ENCODE data around the gene LMNA. TPM values are rescaled to one million over a fixed set of nuclear protein-coding genes. Genes with fewer than 3 reads are reported as not detected.

The LMNA gene
- total and polyA plus RNA-seq, 3 donors from 2014 or later: 162 to 219 (median 189) TPM

DNA sequence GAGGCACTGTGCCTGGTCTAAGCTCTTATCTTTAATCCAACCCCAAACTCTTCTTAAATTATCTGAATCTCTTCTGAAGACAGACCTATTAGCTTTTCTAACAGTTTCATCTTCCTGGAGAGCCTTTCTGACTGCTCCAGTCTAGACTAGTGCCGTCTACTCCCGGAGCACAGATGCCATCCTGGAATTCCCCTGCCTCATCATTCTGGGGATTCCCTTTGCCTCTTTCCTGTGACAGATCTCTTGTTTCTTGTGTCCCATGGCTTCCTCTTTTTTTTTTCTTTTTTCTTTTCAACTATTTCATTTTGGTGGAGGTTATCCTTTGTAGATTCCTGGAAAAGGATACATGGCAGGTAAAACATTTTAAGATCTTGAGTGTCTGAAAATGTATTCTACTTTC lies 50.6 kb downstream of the LMNA start:
- WGBS, 2 donors: 59 to 83% methylated on average over 2 of the region's 2 CpGs
- no peak for TF ChIP-seq POLR2A (IDR thresholded peaks at IDR 0.05)
- TF ChIP-seq, protein P1, sequence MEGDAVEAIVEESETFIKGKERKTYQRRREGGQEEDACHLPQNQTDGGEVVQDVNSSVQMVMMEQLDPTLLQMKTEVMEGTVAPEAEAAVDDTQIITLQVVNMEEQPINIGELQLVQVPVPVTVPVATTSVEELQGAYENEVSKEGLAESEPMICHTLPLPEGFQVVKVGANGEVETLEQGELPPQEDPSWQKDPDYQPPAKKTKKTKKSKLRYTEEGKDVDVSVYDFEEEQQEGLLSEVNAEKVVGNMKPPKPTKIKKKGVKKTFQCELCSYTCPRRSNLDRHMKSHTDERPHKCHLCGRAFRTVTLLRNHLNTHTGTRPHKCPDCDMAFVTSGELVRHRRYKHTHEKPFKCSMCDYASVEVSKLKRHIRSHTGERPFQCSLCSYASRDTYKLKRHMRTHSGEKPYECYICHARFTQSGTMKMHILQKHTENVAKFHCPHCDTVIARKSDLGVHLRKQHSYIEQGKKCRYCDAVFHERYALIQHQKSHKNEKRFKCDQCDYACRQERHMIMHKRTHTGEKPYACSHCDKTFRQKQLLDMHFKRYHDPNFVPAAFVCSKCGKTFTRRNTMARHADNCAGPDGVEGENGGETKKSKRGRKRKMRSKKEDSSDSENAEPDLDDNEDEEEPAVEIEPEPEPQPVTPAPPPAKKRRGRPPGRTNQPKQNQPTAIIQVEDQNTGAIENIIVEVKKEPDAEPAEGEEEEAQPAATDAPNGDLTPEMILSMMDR (IDR thresholded peaks at IDR 0.05): no peak
- H3K4me3 ChIP-seq: no peak overlapping the region
- H3K27me3 ChIP-seq: no peaks in the 10 kb centered on the region
- no peaks in the 10 kb centered on the region for H3K36me3 ChIP-seq (ENCODE audit: low read depth, missing control alignments)
- DNase-seq: no peak
- no peak overlapping the region for H3K27ac ChIP-seq
- intact Hi-C loops (cut with DNase I; ENCODE audit: low total_unique reads): no loop called here
- peaks cover 16% of the 10 kb centered on the region for H3K4me1 ChIP-seq
- no peaks in the 10 kb centered on the region for H3K9me3 ChIP-seq

DNA sequence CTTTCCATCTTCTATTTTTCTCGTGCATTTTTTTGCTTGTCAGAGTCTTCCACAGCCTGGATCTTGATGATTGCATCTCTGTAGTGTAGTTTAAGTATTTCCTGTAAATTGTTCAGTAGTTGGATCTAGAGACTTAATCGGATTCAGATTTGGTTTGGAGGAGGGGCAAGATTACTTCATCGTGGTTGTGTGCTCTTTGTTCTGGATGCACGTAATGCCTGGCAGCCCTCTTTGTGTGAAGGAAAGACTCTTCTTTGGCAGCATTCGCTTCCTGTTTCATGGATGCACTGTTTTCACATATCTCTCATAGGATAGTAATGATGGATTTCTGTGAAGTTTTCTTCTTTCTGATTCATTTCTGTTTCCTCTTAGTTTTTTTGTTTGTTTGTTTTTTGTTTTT lies 53.0 kb downstream of the LMNA start:
- TF ChIP-seq POLR2A (IDR thresholded peaks at IDR 0.05): no peak
- intact Hi-C loops (cut with DNase I; ENCODE audit: low total_unique reads): no loop called here
- no peaks in the 10 kb centered on the region for H3K36me3 ChIP-seq (ENCODE audit: low read depth, missing control alignments)
- H3K27me3 ChIP-seq: no peaks in the 10 kb centered on the region
- DNase-seq: no peak
- peaks cover 4% of the 10 kb centered on the region for H3K4me1 ChIP-seq
- H3K27ac ChIP-seq: no peak overlapping the region
- 83 to 87% methylated on average over 5 of the region's 5 CpGs for WGBS, 2 donors
- no peaks in the 10 kb centered on the region for H3K9me3 ChIP-seq
- H3K4me3 ChIP-seq: no peak overlapping the region

DNA sequence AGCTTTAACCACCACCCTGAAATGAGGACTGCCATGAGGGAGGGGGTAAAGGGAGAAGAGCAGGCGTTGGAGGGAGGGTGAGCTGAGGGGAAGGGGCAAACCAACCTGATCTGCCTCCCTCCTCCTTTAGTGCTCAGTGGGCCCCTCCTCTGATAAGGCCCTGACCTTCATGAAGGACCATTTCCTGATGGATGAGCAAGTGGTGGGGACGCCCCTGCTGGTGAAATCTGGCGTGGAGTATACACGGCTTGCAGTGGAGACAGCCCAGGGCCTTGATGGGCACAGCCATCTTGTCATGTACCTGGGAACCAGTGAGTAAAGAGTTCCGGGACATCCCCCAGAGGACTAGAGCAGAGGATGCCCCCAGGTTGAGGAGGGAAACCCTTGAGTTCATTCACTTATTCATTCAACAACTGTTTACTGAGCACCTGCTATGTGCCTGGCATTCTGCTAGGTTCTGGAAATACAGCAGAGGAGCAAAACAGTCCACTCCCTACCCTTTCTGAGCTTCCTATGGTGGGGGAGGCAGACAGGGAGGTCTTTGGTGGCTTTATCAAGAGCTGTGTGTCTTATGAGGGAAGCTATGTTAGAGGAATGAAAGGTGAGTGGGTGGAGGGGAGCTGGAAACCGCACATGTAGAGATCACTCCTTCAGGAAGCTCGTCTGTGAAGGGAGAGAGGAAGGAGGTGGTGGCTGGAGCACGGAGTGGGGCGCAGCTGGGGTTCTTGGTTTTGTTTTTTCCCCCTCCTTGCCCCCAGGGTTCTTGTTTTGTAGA lies 58.4 kb downstream of the LMNA start:
- intact Hi-C loops (cut with DNase I; ENCODE audit: low total_unique reads): no loop called here
- Histone ChIP-seq H3K27ac (no peak overlapping the region), H3K4me3 (no peak overlapping the region), H3K9me3 (no peaks in the 10 kb centered on the region), H3K4me1 (no peaks in the 10 kb centered on the region), H3K27me3 (no peaks in the 10 kb centered on the region), H3K36me3 (ENCODE audit: low read depth, missing control alignments) (no peaks in the 10 kb centered on the region)
- WGBS, 2 donors: 82% methylated on average over 8 to 9 of the region's 9 CpGs
- no peak for DNase-seq
- no peak for TF ChIP-seq POLR2A (IDR thresholded peaks at IDR 0.05)

DNA sequence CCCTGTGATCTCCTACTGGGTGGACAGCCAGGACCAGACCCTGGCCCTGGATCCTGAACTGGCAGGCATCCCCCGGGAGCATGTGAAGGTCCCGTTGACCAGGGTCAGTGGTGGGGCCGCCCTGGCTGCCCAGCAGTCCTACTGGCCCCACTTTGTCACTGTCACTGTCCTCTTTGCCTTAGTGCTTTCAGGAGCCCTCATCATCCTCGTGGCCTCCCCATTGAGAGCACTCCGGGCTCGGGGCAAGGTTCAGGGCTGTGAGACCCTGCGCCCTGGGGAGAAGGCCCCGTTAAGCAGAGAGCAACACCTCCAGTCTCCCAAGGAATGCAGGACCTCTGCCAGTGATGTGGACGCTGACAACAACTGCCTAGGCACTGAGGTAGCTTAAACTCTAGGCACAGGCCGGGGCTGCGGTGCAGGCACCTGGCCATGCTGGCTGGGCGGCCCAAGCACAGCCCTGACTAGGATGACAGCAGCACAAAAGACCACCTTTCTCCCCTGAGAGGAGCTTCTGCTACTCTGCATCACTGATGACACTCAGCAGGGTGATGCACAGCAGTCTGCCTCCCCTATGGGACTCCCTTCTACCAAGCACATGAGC lies 62.2 kb downstream of the LMNA start:
- Histone ChIP-seq H3K9me3 (no peaks in the 10 kb centered on the region), H3K36me3 (ENCODE audit: low read depth, missing control alignments) (no peaks in the 10 kb centered on the region), H3K27me3 (no peaks in the 10 kb centered on the region), H3K4me3 (no peak overlapping the region), H3K27ac (no peak overlapping the region), H3K4me1 (no peaks in the 10 kb centered on the region)
- no peak for TF ChIP-seq POLR2A (IDR thresholded peaks at IDR 0.05)
- TF ChIP-seq, protein P1 (IDR thresholded peaks at IDR 0.05): no peak
- WGBS, 2 donors: 93 to 95% methylated on average over 8 to 12 of the region's 12 CpGs
- intact Hi-C loops (cut with DNase I; ENCODE audit: low total_unique reads): no loop called here
- no peak for DNase-seq

DNA sequence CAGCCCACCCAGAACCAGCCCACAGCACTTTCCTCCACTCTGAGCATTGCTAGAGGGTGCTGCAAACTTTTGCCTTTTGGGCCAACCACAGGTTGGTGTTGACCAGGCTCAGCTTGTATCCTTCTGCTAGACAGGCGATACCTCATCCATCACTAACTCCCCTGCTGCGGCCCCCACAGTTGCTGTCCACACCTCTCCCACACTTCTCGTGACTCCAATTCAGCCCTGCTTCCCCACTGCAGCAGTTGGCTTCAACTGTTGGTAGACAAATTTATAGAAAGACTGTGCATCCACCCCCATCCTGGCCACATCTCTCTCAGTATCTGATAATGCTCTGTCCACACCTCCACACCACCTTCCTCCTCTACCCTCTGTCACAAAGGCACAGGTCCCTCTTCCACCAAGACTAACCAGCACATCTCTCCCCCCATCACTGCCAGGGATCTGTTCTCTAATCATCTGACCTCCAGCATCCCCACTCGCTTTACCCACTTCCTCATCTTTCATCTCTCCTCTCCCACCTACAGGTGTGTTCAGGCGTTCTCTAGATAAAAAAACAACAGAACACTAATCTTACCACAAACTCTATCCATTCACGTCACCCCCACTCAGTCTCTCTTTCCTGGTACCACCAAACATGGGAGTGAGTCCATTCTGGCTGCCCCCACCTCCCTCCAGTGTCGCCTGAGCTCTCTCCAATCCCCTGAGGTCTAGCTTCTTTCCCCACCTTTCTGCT lies 63.6 kb downstream of the LMNA start:
- WGBS, 2 donors: 85 to 92% methylated on average over 7 of the region's 7 CpGs
- no peak for TF ChIP-seq POLR2A (IDR thresholded peaks at IDR 0.05)
- TF ChIP-seq, protein P1 (IDR thresholded peaks at IDR 0.05): no peak
- DNase-seq: no peak
- intact Hi-C loops (cut with DNase I; ENCODE audit: low total_unique reads): no loop called here
- no peaks in the 10 kb centered on the region for H3K4me1 ChIP-seq
- no peaks in the 10 kb centered on the region for H3K27me3 ChIP-seq
- no peaks in the 10 kb centered on the region for H3K9me3 ChIP-seq
- no peaks in the 10 kb centered on the region for H3K36me3 ChIP-seq (ENCODE audit: low read depth, missing control alignments)
- H3K4me3 ChIP-seq: no peak overlapping the region
- H3K27ac ChIP-seq: no peak overlapping the region
